ENCODE results near the gene RGP1.

The RGP1 gene

GRCh38 chr9:35801328-35802128 is 52.4 kb downstream of the RGP1 start:
- no peak for ATAC-seq
- TF ChIP-seq BACH2 (CRISPR knock-in tag; IDR thresholded peaks at IDR 0.05; ENCODE audit: borderline replicate concordance) (no peak), ZFP30 (CRISPR knock-in tag; IDR thresholded peaks at IDR 0.05) (no peak), ZFP3 (CRISPR knock-in tag; IDR thresholded peaks at IDR 0.05) (no peak), SNAI2 (CRISPR knock-in tag; IDR thresholded peaks at IDR 0.05) (no peak), ESRRG (CRISPR knock-in tag; IDR thresholded peaks at IDR 0.05) (no peak), CSRNP3 (CRISPR knock-in tag; IDR thresholded peaks at IDR 0.05) (no peak), ZC3H10 (CRISPR knock-in tag; IDR thresholded peaks at IDR 0.05) (no peak), CSDC2 (CRISPR knock-in tag; IDR thresholded peaks at IDR 0.05) (no peak), RARB (CRISPR knock-in tag; IDR thresholded peaks at IDR 0.05) (no peak), CREB5 (CRISPR knock-in tag; IDR thresholded peaks at IDR 0.05; ENCODE audit: low read depth) (no peak)

GRCh38 chr9:35806101-35806500 is 57.0 kb downstream of the RGP1 start:
- TF ChIP-seq ISL1 (CRISPR knock-in tag; IDR thresholded peaks at IDR 0.05) (no peak), ZFP30 (CRISPR knock-in tag; IDR thresholded peaks at IDR 0.05) (no peak), ZNF70 (CRISPR knock-in tag; IDR thresholded peaks at IDR 0.05) (no peak), ESRRG (CRISPR knock-in tag; IDR thresholded peaks at IDR 0.05) (no peak), ARNTL (CRISPR knock-in tag; IDR thresholded peaks at IDR 0.05; ENCODE audit: borderline replicate concordance, low read depth) (no peak), GLIS3 (CRISPR knock-in tag; IDR thresholded peaks at IDR 0.05) (no peak)

More at GRCh38 chr9:35806101-35806500, 57.0 kb downstream of the RGP1 start:
- no peak for ATAC-seq
